HG02763 (cell line): ENCODE data around the gene MUC6.

ENCODE experiments used
- ATAC-seq: cut with Tn5 transposase; IDR thresholded peaks from one replicate; pipeline ENCODE4 v1.9.1; 2021; ENCODE audit warnings: mild to moderate bottlenecking, moderate library complexity; ENCODE audit not compliant: unreplicated experiment

MUC6 gene, protein sequence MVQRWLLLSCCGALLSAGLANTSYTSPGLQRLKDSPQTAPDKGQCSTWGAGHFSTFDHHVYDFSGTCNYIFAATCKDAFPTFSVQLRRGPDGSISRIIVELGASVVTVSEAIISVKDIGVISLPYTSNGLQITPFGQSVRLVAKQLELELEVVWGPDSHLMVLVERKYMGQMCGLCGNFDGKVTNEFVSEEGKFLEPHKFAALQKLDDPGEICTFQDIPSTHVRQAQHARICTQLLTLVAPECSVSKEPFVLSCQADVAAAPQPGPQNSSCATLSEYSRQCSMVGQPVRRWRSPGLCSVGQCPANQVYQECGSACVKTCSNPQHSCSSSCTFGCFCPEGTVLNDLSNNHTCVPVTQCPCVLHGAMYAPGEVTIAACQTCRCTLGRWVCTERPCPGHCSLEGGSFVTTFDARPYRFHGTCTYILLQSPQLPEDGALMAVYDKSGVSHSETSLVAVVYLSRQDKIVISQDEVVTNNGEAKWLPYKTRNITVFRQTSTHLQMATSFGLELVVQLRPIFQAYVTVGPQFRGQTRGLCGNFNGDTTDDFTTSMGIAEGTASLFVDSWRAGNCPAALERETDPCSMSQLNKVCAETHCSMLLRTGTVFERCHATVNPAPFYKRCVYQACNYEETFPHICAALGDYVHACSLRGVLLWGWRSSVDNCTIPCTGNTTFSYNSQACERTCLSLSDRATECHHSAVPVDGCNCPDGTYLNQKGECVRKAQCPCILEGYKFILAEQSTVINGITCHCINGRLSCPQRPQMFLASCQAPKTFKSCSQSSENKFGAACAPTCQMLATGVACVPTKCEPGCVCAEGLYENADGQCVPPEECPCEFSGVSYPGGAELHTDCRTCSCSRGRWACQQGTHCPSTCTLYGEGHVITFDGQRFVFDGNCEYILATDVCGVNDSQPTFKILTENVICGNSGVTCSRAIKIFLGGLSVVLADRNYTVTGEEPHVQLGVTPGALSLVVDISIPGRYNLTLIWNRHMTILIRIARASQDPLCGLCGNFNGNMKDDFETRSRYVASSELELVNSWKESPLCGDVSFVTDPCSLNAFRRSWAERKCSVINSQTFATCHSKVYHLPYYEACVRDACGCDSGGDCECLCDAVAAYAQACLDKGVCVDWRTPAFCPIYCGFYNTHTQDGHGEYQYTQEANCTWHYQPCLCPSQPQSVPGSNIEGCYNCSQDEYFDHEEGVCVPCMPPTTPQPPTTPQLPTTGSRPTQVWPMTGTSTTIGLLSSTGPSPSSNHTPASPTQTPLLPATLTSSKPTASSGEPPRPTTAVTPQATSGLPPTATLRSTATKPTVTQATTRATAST (N-terminal part only)

DNA sequence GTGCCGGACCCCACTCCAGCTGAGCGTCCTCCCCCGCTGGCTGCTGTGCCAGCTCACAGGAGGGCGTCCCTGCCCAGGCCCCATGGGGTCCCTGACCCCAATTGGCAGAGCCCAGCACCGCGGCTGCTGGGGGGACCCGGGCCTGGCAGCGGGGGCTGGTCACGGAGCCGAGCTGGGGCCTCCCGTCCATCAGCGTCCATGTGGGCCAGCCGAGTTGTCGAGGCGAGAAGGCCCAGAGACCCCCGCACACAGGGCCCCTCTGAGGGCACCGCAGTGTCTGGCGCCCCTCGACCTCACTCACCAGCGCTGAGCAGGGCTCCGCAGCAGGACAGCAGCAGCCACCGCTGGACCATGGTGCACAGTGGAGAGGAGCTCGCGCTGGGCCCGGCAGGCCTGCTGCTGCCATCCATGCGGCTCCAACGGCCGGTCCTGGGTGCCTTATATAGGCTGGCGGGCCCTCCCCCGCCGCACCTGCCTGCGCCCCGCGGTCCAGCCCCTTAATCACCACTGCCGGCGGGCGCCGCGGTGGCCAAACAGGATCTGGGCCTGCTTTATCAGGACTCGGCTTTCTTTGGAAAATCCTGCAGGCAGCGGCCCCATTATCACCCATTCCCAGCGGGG, at the start of gene MUC6:
Gene MUC6, minus strand, starts transcription at position 416 of the 621 bp plus-strand sequence. Its CDS starts 63 bp downstream, at position 353.
- ATAC-seq, result no peak

DNA sequence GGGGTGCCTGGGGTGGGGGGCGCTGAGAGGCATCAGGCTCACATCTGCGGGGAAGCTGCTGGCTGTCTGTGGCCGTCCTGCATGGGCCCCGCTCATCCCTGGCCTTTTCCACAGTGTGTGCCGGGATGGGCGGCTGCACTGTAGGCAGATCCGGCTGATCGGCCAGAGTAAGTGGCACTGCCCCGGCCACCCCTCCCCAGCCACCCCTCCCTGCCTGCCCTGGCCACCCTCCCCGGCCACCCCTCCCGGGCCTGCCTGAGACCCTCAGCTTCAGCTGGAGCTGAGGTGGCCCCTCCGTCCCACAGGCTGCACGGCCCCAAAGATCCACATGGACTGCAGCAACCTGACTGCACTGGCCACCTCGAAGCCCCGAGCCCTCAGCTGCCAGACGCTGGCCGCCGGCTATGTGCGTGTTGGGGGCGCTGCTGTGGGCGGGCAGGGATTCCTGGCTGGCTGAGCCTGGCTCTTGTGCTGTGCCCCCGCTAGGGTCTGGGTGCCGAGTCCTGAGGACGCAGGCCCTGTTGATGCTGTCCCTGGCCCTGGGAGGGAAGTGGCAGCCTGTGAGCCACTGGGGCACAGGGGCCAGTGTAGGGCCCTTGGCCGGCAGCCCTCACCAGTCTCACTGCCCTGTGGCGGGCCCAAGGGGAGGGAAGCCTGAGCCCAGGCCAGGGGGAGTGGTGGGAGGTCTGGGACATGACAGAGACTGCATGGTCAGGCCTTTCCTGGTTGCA, 49.1 kb upstream of the MUC6 start:
- no peak for ATAC-seq

DNA sequence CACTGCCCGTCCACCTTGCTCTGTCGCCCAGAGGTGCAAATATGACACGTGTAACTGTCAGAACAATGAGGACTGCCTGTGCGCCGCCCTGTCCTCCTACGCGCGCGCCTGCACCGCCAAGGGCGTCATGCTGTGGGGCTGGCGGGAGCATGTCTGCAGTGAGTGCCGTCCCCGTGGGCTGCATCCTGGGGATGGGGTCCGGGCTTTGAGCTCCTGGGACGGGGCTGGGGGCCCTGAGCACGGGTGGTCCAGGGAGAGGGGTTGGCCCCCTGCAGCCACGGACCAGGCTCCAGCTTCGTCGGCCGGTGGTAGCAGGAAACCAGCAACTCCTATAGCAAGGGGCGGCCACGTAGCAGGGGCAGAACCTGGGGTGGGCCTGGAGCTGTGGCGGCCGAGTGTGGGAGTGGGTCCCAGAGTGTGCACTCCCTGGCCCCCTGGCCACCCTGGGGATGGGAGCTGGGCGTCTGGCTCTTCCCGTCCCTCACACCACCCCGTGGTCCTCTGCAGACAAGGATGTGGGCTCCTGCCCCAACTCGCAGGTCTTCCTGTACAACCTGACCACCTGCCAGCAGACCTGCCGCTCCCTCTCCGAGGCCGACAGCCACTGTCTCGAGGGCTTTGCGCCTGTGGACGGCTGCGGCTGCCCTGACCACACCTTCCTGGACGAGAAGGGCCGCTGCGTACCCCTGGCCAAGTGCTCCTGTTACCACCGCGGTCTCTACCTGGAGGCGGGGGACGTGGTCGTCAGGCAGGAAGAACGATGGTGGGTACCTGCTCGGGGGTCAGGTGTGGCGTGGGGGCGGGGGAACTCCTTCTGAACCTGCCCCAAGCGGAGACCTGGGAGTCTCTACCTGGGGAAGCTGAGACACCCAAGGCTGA, 48.3 kb upstream of the MUC6 start:
- ATAC-seq, result no peak

DNA sequence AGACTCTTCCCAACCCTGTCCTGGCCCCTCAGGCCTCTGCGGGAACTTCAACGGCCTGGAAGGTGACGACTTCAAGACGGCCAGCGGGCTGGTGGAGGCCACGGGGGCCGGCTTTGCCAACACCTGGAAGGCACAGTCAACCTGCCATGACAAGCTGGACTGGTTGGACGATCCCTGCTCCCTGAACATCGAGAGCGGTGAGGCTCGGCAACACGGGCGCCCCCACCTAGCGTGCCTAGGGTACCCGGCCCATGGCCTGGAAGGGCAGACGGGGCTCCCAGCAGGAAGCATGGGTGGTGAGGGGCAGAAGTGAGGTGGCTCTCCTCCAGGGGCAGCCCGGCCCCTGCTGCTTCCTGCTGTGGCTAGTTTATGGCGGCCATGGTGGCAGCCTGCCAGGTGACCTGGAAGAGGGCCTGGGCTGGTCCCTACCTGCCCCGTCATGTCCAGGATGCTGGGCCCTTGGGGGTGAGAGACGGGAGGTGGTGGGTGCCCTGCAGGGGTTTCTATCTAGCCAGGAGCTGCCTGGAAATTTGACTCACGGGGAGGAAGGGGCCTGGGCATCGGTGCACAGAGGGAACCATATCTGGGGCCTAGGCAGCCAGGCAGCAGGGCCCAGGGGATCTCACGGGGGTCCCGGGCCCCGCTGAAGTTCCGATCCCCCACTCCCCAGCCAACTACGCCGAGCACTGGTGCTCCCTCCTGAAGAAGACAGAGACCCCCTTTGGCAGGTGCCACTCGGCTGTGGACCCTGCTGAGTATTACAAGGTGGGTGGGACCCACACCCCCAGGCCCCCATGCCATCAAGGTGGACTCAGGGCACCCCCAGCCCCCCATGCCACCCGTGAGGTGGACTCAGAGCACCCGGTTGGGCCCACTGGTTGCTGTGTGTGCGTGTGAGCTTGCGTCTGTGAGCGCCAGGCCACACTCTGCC, 47.4 kb upstream of the MUC6 start:
- no peak for ATAC-seq

DNA sequence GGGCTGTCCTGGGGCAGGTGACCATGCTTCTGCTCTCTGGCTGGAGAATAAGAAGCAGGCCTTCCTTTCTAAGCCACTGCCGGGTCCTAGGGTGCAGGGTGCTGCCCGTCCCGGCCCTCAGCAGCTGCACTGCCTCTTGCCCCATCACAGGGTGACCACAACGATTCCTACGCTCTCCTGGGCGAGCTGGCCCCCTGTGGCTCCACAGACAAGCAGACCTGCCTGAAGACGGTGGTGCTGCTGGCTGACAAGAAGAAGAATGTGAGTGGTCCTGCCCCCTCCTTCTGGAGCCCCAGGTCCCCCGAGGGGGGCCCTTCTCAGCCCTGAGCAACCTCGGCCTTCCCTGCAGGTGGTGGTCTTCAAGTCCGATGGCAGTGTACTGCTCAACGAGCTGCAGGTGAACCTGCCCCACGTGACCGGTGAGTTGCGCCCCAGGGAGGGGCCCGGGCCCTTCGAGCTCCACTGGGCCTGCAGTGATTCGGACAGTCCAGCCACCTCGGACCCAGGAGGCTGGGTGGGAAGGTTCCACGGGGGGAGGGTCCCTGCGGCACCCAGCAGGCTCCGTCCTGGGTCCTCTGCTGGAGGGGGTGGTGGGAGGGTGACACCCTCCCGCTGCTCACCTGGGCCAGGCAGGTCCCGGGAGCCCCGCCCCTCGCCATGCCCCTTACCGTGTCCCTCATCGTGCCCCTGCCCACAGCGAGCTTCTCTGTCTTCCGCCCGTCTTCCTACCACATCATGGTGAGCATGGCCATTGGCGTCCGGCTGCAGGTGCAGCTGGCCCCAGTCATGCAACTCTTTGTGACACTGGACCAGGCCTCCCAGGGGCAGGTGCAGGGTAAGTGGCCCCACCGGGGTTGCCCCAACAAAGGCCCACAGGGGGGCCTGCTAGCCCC, 46.5 kb upstream of the MUC6 start:
- no peak for ATAC-seq

DNA sequence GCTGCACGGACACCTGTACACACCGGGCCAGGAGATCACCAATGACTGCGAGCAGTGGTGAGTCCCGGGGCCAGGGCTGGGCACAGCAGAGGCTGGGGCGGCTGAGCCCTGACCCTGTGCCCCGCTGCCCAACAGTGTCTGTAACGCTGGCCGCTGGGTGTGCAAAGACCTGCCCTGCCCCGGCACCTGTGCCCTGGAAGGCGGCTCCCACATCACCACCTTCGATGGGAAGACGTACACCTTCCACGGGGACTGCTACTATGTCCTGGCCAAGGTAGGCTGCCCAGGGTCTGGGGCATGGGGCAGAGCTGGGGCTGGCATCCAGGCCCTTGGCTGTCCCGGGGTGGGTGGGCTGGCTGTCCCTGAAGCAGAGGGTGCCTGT, 45.8 kb upstream of the MUC6 start:
- ATAC-seq, result no peak

DNA sequence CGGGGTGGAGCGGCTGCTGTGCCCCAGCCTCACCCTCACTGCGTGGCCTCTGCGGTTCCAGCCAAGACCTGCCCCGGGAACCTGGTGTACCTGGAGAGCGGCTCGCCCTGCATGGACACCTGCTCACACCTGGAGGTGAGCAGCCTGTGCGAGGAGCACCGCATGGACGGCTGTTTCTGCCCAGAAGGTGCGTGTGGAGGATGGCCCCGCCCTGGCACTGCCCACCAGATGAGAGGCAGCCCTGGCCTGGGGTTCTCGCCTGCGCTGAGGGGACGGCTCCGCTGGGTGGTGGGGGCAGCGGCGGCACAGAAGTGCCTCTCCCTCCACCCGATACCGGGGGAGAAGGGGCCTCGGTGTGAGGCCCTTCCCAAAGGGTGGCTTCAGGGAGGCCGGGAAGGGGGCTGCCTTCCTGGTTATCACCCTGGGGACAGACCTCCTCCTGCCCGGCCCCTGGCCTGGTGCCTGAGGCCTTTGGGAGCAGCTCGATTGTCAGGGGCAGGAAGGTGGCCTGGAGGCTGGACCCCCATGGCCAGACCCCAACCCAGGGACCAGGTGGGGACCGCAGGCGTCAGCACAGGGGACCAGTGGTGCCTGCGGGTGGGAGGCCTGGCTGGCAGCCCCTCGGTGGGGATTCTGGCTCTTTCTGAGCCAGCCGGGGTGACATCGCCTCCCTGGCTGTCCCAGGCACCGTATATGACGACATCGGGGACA, 45.2 kb upstream of the MUC6 start:
- no peak for ATAC-seq

DNA sequence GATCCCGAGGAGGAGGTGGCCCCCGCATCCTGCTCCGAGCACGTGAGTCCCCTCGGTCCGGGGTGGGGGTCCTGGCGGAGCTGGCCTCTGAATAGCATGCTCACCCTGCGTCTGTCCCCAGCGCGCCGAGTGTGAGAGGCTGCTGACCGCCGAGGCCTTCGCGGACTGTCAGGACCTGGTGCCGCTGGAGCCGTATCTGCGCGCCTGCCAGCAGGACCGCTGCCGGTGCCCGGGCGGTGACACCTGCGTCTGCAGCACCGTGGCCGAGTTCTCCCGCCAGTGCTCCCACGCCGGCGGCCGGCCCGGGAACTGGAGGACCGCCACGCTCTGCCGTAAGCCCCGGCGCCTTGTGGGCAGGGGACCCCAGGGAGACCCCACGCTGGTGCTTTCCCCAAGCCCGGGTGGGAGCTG, 41.7 kb upstream of the MUC6 start:
- ATAC-seq, result no peak

DNA sequence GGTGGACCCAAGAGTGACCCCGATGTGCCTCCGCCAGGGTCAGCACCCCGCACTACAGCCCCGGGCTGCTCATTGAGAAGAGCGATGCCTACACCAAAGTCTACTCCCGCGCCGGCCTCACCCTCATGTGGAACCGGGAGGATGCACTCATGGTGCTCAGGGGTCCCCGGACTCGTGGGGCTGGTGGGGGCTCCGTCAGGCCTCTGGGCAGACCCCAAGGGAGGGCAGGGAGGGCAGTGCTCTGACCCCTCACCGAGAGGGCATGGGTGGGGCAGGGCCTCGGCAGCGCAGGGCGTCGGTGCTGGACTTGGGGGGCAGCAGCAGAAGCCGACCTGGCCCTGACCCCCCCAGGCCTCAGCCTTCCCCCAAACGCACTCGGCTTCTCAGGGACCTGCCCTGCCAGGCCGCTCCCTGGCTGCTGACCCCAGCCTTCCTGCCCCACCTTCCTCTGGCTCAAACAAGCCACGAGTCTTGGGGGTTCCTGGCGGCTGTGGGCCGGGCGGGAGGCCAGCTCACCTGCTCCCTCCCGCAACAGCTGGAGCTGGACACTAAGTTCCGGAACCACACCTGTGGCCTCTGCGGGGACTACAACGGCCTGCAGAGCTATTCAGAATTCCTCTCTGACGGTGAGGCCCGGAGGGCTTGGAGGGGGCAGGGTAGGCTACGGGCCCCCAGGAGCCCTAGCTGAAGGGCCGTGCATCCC, 41.0 kb upstream of the MUC6 start:
- ATAC-seq, result no peak

DNA sequence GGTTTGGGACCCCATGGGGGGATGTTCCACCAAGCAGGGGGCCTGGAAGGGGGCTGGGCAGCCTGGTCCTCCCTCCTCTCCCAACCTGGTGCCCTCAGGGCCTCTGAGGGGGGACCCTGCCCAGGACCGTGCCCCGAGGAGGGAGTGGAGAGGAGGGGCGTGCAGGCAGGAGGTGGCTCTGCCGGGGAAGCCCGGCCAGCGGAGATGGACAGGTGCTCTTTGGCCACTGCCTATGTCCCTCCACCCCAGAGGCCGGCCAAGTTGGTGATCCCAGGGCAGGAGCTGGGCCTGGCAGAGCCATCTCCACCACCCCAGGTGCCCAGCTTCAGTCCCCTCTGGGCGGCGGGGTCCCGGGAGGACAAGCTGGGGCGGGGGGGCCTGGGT, 40.5 kb upstream of the MUC6 start:
- no peak for ATAC-seq

DNA sequence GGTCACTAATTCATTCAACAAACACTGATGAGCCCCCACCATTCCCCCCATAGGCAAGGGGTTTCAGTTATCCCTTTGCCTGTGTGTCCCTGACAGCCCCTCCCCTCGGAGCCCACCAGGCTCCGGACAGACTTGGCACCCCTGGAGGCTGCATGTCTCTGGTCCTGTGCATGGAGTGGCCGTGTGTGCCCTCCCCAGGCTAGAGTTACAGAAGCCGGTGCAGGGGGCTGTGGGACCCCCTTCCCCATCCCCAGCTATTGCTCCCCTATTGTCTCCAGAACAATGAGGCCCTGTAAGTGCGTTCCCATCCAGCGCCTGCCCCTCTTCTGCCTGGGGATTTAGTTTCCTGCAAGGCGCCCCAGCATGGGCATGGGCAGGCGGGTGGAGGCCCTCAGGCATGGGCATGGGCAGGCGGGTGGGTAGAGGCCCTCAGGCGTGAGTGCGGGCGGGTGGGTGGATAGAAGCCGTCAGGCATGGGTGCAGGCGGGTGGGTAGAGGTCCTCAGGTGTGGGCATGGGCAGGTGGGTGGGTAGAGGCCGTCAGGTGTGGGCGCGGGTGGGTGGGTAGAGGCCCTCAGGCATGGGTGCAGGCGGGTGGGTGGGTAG, 39.6 kb upstream of the MUC6 start:
- ATAC-seq, result no peak

DNA sequence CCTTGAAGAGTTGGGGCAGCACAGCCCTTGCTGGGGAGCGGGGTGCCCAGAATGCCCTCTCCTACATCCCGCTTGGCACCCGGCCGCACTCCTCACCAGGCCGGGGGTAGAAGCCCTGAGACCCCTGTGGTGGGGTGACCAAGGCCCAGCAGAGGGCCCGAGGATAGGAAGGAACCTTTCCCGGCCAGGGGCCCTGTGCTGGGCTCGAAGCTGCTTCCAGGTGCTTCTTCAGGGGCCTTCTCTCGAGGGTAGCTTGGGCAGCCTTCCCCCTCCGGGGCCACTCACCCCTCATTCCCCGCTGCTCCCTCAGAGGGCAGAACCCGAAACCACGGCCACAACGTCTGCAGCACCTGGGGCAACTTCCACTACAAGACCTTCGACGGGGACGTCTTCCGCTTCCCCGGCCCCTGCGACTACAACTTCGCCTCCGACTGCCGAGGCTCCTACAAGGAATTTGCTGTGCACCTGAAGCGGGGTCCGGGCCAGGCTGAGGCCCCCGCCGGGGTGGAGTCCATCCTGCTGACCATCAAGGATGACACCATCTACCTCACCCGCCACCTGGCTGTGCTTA, 38.9 kb upstream of the MUC6 start:
- no peak for ATAC-seq

DNA sequence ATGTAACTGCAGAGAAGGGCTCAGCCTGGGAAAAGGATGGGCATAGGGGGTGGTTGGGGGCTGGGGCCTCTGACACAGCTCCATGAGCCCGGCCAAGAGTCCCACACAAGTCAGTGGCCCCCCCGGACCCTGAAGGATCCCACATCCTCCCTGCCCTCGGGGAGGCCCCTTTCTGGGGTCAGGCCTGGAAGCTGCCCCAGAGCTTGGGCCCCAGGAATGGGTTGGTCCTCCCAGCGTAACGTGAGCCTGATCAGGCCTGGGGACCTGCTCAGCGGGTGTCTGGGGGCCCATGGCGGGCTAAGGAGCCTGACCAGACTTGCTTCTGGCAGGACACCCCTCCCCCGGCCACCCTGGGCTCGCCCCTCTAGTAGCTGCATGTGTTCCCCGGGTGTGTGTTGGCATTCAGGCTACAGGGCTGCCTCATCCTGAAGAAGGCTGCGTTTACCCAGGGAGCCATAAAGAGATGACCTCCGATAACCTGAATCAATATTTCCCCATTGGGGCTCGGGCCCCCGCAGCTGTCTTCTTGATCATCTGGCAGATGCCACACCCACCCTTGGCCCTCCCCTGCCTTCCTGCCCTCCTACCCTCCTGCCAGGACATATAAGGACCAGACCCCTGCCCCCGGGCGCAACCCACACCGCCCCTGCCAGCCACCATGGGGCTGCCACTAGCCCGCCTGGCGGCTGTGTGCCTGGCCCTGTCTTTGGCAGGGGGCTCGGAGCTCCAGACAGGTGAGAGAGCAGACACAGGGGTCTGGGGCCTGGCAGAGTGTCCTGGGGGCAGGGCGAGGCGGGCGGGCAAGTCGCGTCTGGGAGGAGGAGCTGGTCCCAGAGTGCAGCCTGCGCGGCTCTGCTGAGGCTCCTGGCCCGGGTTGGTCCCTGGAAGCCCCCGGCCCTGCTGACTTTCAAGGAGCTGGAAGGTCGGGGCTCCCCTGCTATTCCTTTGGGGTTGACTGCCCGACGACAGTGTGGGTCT, 38.0 kb upstream of the MUC6 start, which contains the start of gene MUC2:
Gene MUC2, plus strand, starts transcription at position 631 of the 978 bp plus-strand sequence.
- no peak for ATAC-seq

DNA sequence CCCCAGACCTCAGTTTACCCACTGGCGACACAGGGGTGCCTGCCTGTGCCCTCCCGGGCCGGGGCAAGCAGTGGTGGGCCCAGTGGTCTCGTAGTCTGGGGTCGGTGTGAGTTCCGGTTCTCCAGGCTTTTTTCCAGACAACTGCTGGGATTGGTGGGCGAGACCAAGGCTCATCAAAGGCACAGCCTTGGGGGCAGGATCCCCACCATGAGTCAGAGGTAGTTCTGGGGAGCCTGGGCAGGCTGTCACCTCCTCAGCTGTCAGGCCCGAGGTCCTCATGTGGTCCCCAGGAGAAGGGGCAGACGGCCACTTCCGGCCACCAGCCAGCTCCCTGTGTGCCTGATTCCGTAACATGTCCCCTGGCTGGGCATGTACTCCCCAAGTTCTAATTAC, 37.3 kb upstream of the MUC6 start:
- no peak for ATAC-seq
